GM18508 (cell line): ENCODE results near the gene MED27.
"Not testable (repeated sequence)": the region's sequence is repeated elsewhere in the genome, so short reads cannot be mapped to it uniquely, and the experiment has no call there.

Experiments
- ATAC-seq: cut with Tn5 transposase; IDR thresholded peaks from one replicate; pipeline ENCODE4 v1.9.1; 2021; ENCODE audit warnings: moderate number of reproducible peaks; ENCODE audit not compliant: insufficient read depth, unreplicated experiment

The MED27 gene

GRCh38 chr9:132077881-132078698 is 1.6 kb downstream of the MED27 start:
- no peak for ATAC-seq

- ATAC-seq: no peak
Measured at GRCh38 chr9:132075853-132076252, 3.8 kb downstream of the MED27 start.

- no peak for ATAC-seq
Measured at GRCh38 chr9:132074736-132075135, 4.9 kb downstream of the MED27 start.

GRCh38 chr9:132071847-132072507 is 7.7 kb downstream of the MED27 start:
- no peak for ATAC-seq

- ATAC-seq: no peak
Measured at GRCh38 chr9:132069046-132069898, 10.4 kb downstream of the MED27 start.

- no peak for ATAC-seq
Measured at GRCh38 chr9:132068605-132069004, 11.1 kb downstream of the MED27 start.

GRCh38 chr9:132066511-132066910 is 13.2 kb downstream of the MED27 start:
- ATAC-seq: no peak

- no peak for ATAC-seq
Measured at GRCh38 chr9:132066057-132066456, 13.6 kb downstream of the MED27 start.

GRCh38 chr9:132063281-132063680 is 16.4 kb downstream of the MED27 start:
- ATAC-seq: no peak

GRCh38 chr9:132062806-132063205 is 16.9 kb downstream of the MED27 start:
- no peak for ATAC-seq

GRCh38 chr9:132061526-132061925 is 18.1 kb downstream of the MED27 start:
- ATAC-seq: no peak

GRCh38 chr9:132059361-132059760 is 20.3 kb downstream of the MED27 start:
- ATAC-seq: no peak

- ATAC-seq: not testable (repeated sequence)
Measured at GRCh38 chr9:132058226-132058625, 21.4 kb downstream of the MED27 start.

- ATAC-seq: no peak
Measured at GRCh38 chr9:132056717-132057560, 22.7 kb downstream of the MED27 start.

GRCh38 chr9:132055756-132056155 is 23.9 kb downstream of the MED27 start:
- no peak for ATAC-seq

- ATAC-seq: no peak
Measured at GRCh38 chr9:132054024-132054423, 25.6 kb downstream of the MED27 start.

GRCh38 chr9:132049900-132050299 is 29.8 kb downstream of the MED27 start:
- no peak for ATAC-seq

GRCh38 chr9:132049323-132049882 is 30.3 kb downstream of the MED27 start:
- ATAC-seq: no peak

- ATAC-seq: no peak
Measured at GRCh38 chr9:132048201-132048600, 31.5 kb downstream of the MED27 start.

- ATAC-seq: no peak
Measured at GRCh38 chr9:132046456-132046855, 33.2 kb downstream of the MED27 start.
